Astrocyte (in vitro differentiated cells and primary cell): ENCODE results near the gene RHOBTB1. TPM values are rescaled to one million over a fixed set of nuclear protein-coding genes. Genes with fewer than 3 reads are reported as not detected.

ENCODE experiments used
- DNase-seq: peaks from one replicate; pipeline ENCODE4 v3.0.0-alpha.2; 2010; ENCODE audit warnings: low read depth
- FAIRE-seq: peaks from 2 replicates; lab custom pipeline; 2011; peaks lifted over from hg19 to GRCh38; lab: Jason Lieb, UNC
- H2AFZ ChIP-seq: 2 replicates; pipeline ENCODE4 v1.6.0; 2012; ENCODE audit warnings: low read depth, low read length, inconsistent platforms
- H3K27ac ChIP-seq: 2 replicates; pipeline ENCODE4 v1.5.1; 2011; ENCODE audit warnings: low read depth, low read length, inconsistent platforms
- H3K27me3 ChIP-seq: 2 replicates; pipeline ENCODE4 v1.6.0; 2011; ENCODE audit warnings: low read length, inconsistent platforms; ENCODE audit not compliant: insufficient read depth
- H3K36me3 ChIP-seq: 2 replicates; pipeline ENCODE4 v1.5.1; 2011; ENCODE audit warnings: low read length, inconsistent platforms; ENCODE audit not compliant: insufficient read depth
- H3K4me1 ChIP-seq: 2 replicates; pipeline ENCODE4 v1.5.1; 2011; ENCODE audit warnings: low read length, inconsistent platforms; ENCODE audit not compliant: insufficient read depth
- H3K4me2 ChIP-seq: 2 replicates; pipeline ENCODE4 v1.6.0; 2012; ENCODE audit warnings: low read length, inconsistent platforms
- H3K4me3 ChIP-seq: 2 replicates; pipeline ENCODE4 v1.5.1; 2011; ENCODE audit warnings: low read depth, mild to moderate bottlenecking, low read length, inconsistent platforms; ENCODE audit not compliant: insufficient read depth
- H3K79me2 ChIP-seq: 2 replicates; pipeline ENCODE4 v1.6.0; 2012; ENCODE audit warnings: mild to moderate bottlenecking, low read length, inconsistent platforms; ENCODE audit not compliant: insufficient read depth
- H3K9ac ChIP-seq: 2 replicates; pipeline ENCODE4 v1.6.0; 2012; ENCODE audit warnings: mild to moderate bottlenecking, low read length, inconsistent platforms
- H3K9me3 ChIP-seq: 2 replicates; pipeline ENCODE4 v1.5.1; 2012; ENCODE audit warnings: low read depth, mild to moderate bottlenecking, low read length, inconsistent platforms; ENCODE audit not compliant: insufficient read depth
- H4K20me1 ChIP-seq: 2 replicates; pipeline ENCODE4 v1.6.0; 2012; ENCODE audit warnings: low read length, inconsistent platforms; ENCODE audit not compliant: insufficient read depth
- H3K27ac Mint-ChIP-seq: one replicate; pipeline ENCODE4 v1.8.0; 2021; ENCODE audit warnings: mild to moderate bottlenecking, mixed read lengths; ENCODE audit not compliant: unreplicated experiment
- H3K27me3 Mint-ChIP-seq: one replicate; pipeline ENCODE4 v1.8.0; 2021; ENCODE audit warnings: low read depth, mixed read lengths; ENCODE audit not compliant: unreplicated experiment
- H3K36me3 Mint-ChIP-seq: one replicate; pipeline ENCODE4 v1.8.0; 2021; ENCODE audit warnings: low read depth, mixed read lengths; ENCODE audit not compliant: unreplicated experiment
- H3K4me1 Mint-ChIP-seq: one replicate; pipeline ENCODE4 v1.8.0; 2021; ENCODE audit warnings: low read depth, mixed read lengths; ENCODE audit not compliant: unreplicated experiment
- H3K4me3 Mint-ChIP-seq: one replicate; pipeline ENCODE4 v1.8.0; 2021; ENCODE audit warnings: mild to moderate bottlenecking, moderate library complexity, mixed read lengths; ENCODE audit not compliant: unreplicated experiment
- H3K9me3 Mint-ChIP-seq: one replicate; pipeline ENCODE4 v1.8.0; 2021; ENCODE audit warnings: mild to moderate bottlenecking, mixed read lengths; ENCODE audit not compliant: unreplicated experiment
- CTCF ChIP-seq: IDR thresholded peaks from 2 replicates; pipeline ENCODE4 v1.5.1; 2011; ENCODE audit warnings: low read depth, mild to moderate bottlenecking, inconsistent platforms, low read length, moderate library complexity; ENCODE audit not compliant: insufficient read depth
- EZH2 ChIP-seq: IDR thresholded peaks from 2 replicates; pipeline ENCODE4 v1.6.1; 2012; ENCODE audit warnings: mild to moderate bottlenecking, low read length, inconsistent platforms; ENCODE audit not compliant: insufficient read depth
- total RNA-seq: library from RNA; stranded (reverse); gene quantifications from 2 replicates; pipeline ENCODE4 v1.2.1, GENCODE V29; 2021

The RHOBTB1 gene
- total RNA-seq, 1 donor from 2014 or later, result 46.5 TPM

GRCh38 chr10:60917331-60918280 lies 26.4 kb downstream of the RHOBTB1 start:
- Histone ChIP-seq H3K27me3 (no peaks in the 10 kb centered on the region), H3K27ac (peak overlapping the region; percentile 45), H3K4me1 (peaks cover 26% of the 10 kb centered on the region), H3K4me2 (peak overlapping the region; percentile 4), H3K9me3 (no peaks in the 10 kb centered on the region), H3K4me3 (no peak overlapping the region), H4K20me1 (peaks cover 3% of the 10 kb centered on the region), H3K79me2 (peaks cover 18% of the 10 kb centered on the region), H3K9ac (no peak overlapping the region), H3K36me3 (no peaks in the 10 kb centered on the region), H2AFZ (no peak overlapping the region)
- Mint-ChIP-seq H3K27me3 (no peaks in the 10 kb centered on the region), H3K4me1 (peaks cover 60% of the 10 kb centered on the region), H3K27ac (peak overlapping the region; percentile 96), H3K36me3 (peaks cover 5% of the 10 kb centered on the region), H3K4me3 (peak overlapping the region; percentile 66), H3K9me3 (no peaks in the 10 kb centered on the region)
- no peak for TF ChIP-seq EZH2
- no peak for TF ChIP-seq CTCF
- FAIRE-seq (peak; percentile 52), DNase-seq (peak; percentile 59)

- H2AFZ ChIP-seq, result no peak overlapping the region
- H3K4me2 ChIP-seq, result no peak overlapping the region
- Mint-ChIP-seq H3K4me3 (no peak overlapping the region), H3K36me3 (peaks cover 11% of the 10 kb centered on the region), H3K27me3 (no peaks in the 10 kb centered on the region), H3K4me1 (peaks cover 62% of the 10 kb centered on the region), H3K27ac (peak overlapping the region; percentile 7), H3K9me3 (no peaks in the 10 kb centered on the region)
- no peak overlapping the region for H3K9ac ChIP-seq
- H3K79me2 ChIP-seq, result peaks cover 8% of the 10 kb centered on the region
- no peaks in the 10 kb centered on the region for H4K20me1 ChIP-seq
- no peaks in the 10 kb centered on the region for H3K9me3 ChIP-seq
- H3K27me3 ChIP-seq, result no peaks in the 10 kb centered on the region
- no peak overlapping the region for H3K4me3 ChIP-seq
- peaks cover 26% of the 10 kb centered on the region for H3K4me1 ChIP-seq
- DNase-seq, result no peak
- H3K36me3 ChIP-seq, result peaks cover 5% of the 10 kb centered on the region
- H3K27ac ChIP-seq, result no peak overlapping the region
- no peak for FAIRE-seq
- TF ChIP-seq EZH2 (no peak), CTCF (peak; percentile 5)
Measured at GRCh38 chr10:60916025-60916424, 28.0 kb downstream of the RHOBTB1 start.

- Histone ChIP-seq H3K4me3 (no peak overlapping the region), H2AFZ (no peak overlapping the region), H3K27me3 (no peaks in the 10 kb centered on the region), H4K20me1 (no peaks in the 10 kb centered on the region), H3K9me3 (no peaks in the 10 kb centered on the region), H3K36me3 (peaks cover 13% of the 10 kb centered on the region), H3K9ac (no peak overlapping the region), H3K27ac (peak overlapping the region; percentile 67), H3K79me2 (peaks cover 8% of the 10 kb centered on the region), H3K4me1 (peaks cover 26% of the 10 kb centered on the region), H3K4me2 (peak overlapping the region; percentile 64)
- H3K4me1 Mint-ChIP-seq, result peaks cover 55% of the 10 kb centered on the region
- H3K27me3 Mint-ChIP-seq, result no peaks in the 10 kb centered on the region
- H3K36me3 Mint-ChIP-seq, result peaks cover 17% of the 10 kb centered on the region
- TF ChIP-seq EZH2, result no peak
- TF ChIP-seq CTCF, result no peak
- FAIRE-seq (peak; percentile 62), DNase-seq (peak; percentile 92)
- no peak overlapping the region for H3K27ac Mint-ChIP-seq
- H3K4me3 Mint-ChIP-seq, result no peak overlapping the region
- H3K9me3 Mint-ChIP-seq, result no peaks in the 10 kb centered on the region
Measured at GRCh38 chr10:60914690-60915141, 29.3 kb downstream of the RHOBTB1 start.
